GM12878 (cell line): Measurements from ENCODE around the gene RAPGEF6. TPM values are rescaled to one million over a fixed set of nuclear protein-coding genes. Genes with fewer than 3 reads are reported as not detected.

Experiments used
- CREB1 ChIP-seq: IDR thresholded peaks from 2 replicates; pipeline ENCODE4 v1.6.1; 2012; ENCODE audit warnings: low read depth, mild to moderate bottlenecking, inconsistent platforms
- IKZF1 ChIP-seq: fragments of 450-650 bp; conservative IDR thresholded peaks from 2 replicates; pipeline ENCODE4 v1.6.1; 2017; ENCODE audit warnings: antibody characterized with exemption, mild to moderate bottlenecking
- MYC ChIP-seq: IDR thresholded peaks from 2 replicates; pipeline ENCODE4 v1.6.1; 2011; ENCODE audit warnings: mild to moderate bottlenecking, low read length, moderate library complexity, inconsistent platforms; ENCODE audit not compliant: insufficient read depth, insufficient replicate concordance, insufficient read length, severe bottlenecking
- PKNOX1 ChIP-seq: fragments of 450-650 bp; IDR thresholded peaks from 2 replicates; pipeline ENCODE4 v1.6.1; 2016; ENCODE audit warnings: mild to moderate bottlenecking
- RAD21 ChIP-seq: IDR thresholded peaks from 2 replicates; pipeline ENCODE4 v1.6.1; 2011; ENCODE audit warnings: mild to moderate bottlenecking, low read depth, low read length, moderate library complexity; ENCODE audit not compliant: insufficient read depth
- SIN3A ChIP-seq: IDR thresholded peaks from 2 replicates; pipeline ENCODE4 v1.6.1; 2012; ENCODE audit warnings: low read depth, low read length, improper control_type of control experiment
- SMAD5 ChIP-seq: IDR thresholded peaks from 2 replicates; pipeline ENCODE4 v1.6.1; 2016; ENCODE audit warnings: antibody characterized with exemption, low read depth
- SP1 ChIP-seq: IDR thresholded peaks from one replicate; pipeline ENCODE4 v1.6.1; 2011; ENCODE audit warnings: low read depth, low read length
- TAF1 ChIP-seq: IDR thresholded peaks from 2 replicates; pipeline ENCODE4 v1.6.1; 2011; ENCODE audit warnings: mild to moderate bottlenecking, low read depth, low read length, borderline replicate concordance
- TCF7 ChIP-seq: IDR thresholded peaks from 2 replicates; pipeline ENCODE4 v1.6.1; 2014; ENCODE audit warnings: antibody characterized with exemption, borderline replicate concordance
- ZBTB4 ChIP-seq: fragments of 450-650 bp; formaldehyde crosslinking; IDR thresholded peaks from 2 replicates; pipeline ENCODE4 v1.4.0; 2022; ENCODE audit warnings: mild to moderate bottlenecking, moderate library complexity
- ZNF207 ChIP-seq: fragments of 450-650 bp; IDR thresholded peaks from 2 replicates; pipeline ENCODE4 v1.6.1; 2014; ENCODE audit warnings: antibody characterized with exemption, mild to moderate bottlenecking, borderline replicate concordance
- ZNF622 ChIP-seq: fragments of 450-650 bp; IDR thresholded peaks from 2 replicates; pipeline ENCODE4 v1.6.1; 2017; ENCODE audit warnings: mild to moderate bottlenecking, inconsistent platforms
- polyA plus RNA-seq, 11 experiments: library from polyadenylated mRNA; depleted of rRNA in 4 of 11; unstranded in 6 of 11; stranded (reverse) in 5 of 11; fragments of >200 nt; fragmentation: Nextera tagmentation in 4 of 11; fragmentation: Illumina TruSeq in 1 of 11; extraction: Ambion mirVana in 4 of 11; extraction: Trizol in 1 of 11; gene quantifications; 1 replicate in 1 of 11; 2 replicates in 10 of 11; pipeline versions ENCODE4 v1.2.1 to v1.2.3, GENCODE V29; 2011 to 2016; ENCODE audit warnings: inconsistent platforms in 2 of 11, missing spikeins in 2 of 11, low read depth in 1 of 11
- total RNA-seq, 4 experiments: library from RNA; depleted of rRNA in 3 of 4; stranded (reverse); fragments of >200 nt in 3 of 4; fragmentation: Illumina TruSeq in 1 of 4; extraction: Trizol in 1 of 4; gene quantifications; 2 replicates each; pipeline versions ENCODE4 v1.2.1 to v1.2.3, GENCODE V29; 2013 to 2021
- TF ChIP-seq, protein P1 (sequence below): IDR thresholded peaks from 2 replicates; pipeline ENCODE4 v1.6.1; 2012; ENCODE audit warnings: low read depth, low read length, improper control_type of control experiment
- TF ChIP-seq, protein P2 (sequence below), 3 experiments: IDR thresholded peaks in 2 of 3; conservative IDR thresholded peaks in 1 of 3; 2 replicates each; pipeline ENCODE4 v1.5.1; 2011; ENCODE audit warnings: low read depth in 3 of 3, low read length in 3 of 3, mild to moderate bottlenecking in 3 of 3, control low read depth in 2 of 3, moderate library complexity in 2 of 3, inconsistent platforms in 1 of 3, mixed read lengths in 1 of 3; ENCODE audit not compliant: control insufficient read depth in 2 of 3, insufficient read depth in 1 of 3; ENCODE audit errors: extremely low read depth in 1 of 3

The RAPGEF6 gene
- total and polyA plus RNA-seq, 10 of the 15 experiments (the other 5 are each of a cell fraction or from before 2014, with no cell fraction given) = 2.9 to 24.0 (median 14.2) TPM

- no peak for TF ChIP-seq ZBTB4 (CRISPR knock-in tag)
- no peak for TF ChIP-seq SIN3A
- TF ChIP-seq IKZF1 = no peak
- no peak for TF ChIP-seq SP1
- TF ChIP-seq CREB1 = peak; percentile 39; the same call in 1 of the 2 replicates
- TF ChIP-seq RAD21 = no peak
- no peak for TF ChIP-seq PKNOX1
- TF ChIP-seq MYC = no peak
- TF ChIP-seq, protein P1, sequence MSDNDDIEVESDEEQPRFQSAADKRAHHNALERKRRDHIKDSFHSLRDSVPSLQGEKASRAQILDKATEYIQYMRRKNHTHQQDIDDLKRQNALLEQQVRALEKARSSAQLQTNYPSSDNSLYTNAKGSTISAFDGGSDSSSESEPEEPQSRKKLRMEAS = peak; percentile 13; the same call in 1 of the 2 replicates
- no peak for TF ChIP-seq TAF1
- no peak for TF ChIP-seq ZNF622
- no peak for TF ChIP-seq SMAD5
- TF ChIP-seq, protein P2, sequence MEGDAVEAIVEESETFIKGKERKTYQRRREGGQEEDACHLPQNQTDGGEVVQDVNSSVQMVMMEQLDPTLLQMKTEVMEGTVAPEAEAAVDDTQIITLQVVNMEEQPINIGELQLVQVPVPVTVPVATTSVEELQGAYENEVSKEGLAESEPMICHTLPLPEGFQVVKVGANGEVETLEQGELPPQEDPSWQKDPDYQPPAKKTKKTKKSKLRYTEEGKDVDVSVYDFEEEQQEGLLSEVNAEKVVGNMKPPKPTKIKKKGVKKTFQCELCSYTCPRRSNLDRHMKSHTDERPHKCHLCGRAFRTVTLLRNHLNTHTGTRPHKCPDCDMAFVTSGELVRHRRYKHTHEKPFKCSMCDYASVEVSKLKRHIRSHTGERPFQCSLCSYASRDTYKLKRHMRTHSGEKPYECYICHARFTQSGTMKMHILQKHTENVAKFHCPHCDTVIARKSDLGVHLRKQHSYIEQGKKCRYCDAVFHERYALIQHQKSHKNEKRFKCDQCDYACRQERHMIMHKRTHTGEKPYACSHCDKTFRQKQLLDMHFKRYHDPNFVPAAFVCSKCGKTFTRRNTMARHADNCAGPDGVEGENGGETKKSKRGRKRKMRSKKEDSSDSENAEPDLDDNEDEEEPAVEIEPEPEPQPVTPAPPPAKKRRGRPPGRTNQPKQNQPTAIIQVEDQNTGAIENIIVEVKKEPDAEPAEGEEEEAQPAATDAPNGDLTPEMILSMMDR (IDR thresholded peaks at IDR 0.05 in 2 of 3, conservative IDR thresholded peaks at IDR 0.05 in 1 of 3; ENCODE audit: control insufficient read depth in 2 of 3, extremely low read depth in 1 of 3, insufficient read depth in 1 of 3, low read depth in 3 of 3, low read length in 3 of 3) = no peak
- TF ChIP-seq TCF7 = no peak
- no peak for TF ChIP-seq ZNF207
- TF ChIP-seq, all 136 proteins: peak for 12
Observed at GRCh38 chr5:131394128-131394527, 240.9 kb downstream of the RAPGEF6 start (continued).
